Measurements from ENCODE around the gene KIRREL3.
A peak's percentile ranks its signal among the peaks of the same experiment; 100 is the strongest.

Gene KIRREL3

DNA sequence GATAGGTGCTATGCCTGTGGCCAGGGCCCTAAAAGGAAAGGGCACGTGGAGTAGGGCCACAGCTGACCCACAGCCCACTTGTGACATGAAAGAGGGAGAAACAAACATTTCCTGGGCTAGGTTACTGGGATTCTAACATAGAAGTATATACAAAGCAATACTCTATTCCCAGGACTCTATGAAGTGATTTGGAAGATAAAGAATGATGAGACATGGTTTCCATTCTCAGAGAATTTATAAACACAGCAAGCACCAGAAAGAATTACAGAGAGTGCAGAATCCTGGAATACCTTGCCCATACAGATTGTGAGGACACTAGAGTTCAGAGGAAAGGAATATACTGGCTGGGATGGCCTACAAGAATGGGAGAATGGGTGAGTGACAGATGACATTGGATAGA, 86.4 kb downstream of the KIRREL3 start:
- no peak for DNase-seq

DNA sequence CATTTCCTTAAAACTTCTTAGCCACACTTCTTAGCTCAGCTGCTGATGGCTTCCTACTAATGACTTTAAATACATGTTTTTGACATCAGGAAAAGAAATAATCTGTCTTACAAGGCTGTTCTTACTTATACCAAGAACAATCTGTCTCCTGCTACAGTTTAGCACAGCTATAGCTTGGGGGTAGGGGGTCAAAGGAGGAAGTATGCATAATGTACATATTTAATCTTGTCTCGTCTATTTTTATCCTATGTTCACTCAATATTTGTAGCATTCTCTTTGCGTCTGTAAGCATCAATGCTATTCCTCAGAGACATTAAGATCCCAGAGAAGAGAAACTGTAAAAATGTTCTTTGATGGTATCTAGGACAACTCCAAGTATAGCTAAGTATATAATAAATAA, 96.0 kb downstream of the KIRREL3 start:
- no peak for DNase-seq

DNA sequence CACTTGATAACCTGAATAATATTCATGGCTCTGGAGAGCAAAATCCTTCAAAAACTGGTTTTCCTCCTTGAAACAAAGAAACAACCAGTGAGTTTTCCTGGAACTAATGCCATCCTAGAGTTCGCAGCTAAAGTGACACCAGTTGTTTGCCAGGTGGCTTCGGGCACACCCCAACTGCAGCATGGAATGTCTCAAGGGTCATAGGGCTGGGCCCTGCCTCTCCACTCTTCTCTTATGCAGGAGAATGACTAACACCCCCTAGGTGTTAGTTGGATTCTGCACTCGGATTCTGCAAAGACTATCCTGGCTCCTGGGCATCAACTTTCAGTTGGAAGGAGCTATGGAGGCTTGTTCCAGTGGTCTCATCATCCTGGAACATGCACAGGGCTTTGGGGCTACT, 98.8 kb downstream of the KIRREL3 start:
- DNase-seq = no peak

DNA sequence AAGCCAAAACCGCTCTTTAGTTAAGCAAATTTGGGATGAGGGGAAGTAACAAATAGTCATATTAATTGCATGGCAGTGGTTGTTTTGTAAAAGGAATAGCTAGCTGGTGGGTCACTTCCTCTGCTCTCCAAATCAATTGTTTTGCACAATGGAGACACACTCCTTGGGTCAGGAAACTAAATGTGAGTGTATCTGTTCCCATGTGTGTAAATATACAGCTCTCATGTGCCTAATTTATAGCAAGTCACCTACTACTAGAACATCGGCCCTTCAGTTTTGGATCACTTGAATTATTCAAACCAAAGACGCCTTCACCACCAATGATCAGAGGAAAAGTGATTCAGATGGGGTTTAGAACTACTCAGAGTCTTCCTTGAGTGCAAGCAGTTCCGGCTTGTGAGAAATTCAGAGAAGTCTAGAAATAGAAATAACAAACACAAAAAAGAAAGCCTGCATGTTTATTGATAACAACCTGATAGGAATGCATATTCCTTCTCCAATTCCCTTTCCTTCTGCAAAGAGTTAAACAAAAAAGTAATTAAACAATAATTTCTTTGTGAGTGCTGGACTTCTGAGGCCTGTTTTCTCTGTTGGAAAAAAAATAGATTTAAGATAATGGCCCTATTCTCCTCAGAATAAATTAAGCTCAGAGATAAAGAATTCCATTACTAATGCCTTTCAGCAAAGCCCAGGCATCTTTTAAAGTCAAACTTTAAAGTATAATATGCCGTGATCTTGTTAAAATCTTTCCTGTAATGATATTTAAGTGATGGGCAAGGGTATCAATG, 100.4 kb downstream of the KIRREL3 start:
- DNase-seq = no peak

DNA sequence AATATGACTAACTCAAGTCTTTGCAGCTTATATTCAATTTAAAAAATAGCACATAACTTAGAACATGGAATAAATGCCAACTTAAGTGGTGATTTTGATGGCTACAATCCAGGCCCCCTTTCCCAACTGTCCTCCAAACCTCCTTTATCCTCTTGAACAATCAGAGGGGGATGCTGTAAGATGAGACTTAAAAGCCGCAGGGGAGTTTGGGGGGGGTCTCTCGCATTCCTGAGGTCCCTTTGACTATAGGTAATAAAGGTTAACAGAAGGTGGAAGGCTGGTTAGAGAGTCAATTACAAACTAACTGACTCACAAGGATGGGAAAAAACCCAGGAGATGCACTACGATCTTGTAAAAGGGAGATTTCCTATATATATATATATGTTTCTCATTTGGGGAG, 101.8 kb downstream of the KIRREL3 start:
- no peak for DNase-seq

DNA sequence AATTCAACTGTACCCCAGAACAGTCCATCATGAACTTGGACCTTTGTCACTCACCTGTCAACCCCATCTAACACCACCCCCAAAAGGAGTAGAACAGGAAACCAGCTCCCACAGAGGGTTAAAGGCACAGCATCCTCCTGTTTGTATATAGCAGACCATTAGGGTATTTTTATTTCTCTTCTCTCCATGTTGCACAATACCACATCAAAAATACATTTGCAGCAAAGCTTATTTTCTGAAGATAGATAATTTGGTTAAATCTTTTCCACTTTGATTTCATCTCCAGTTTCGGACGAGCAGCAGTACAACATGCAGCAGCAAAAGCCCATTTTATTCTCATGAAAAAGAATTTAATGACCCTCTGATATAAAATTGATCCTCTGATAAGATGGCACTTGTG, 103.1 kb downstream of the KIRREL3 start:
- no peak for DNase-seq

DNA sequence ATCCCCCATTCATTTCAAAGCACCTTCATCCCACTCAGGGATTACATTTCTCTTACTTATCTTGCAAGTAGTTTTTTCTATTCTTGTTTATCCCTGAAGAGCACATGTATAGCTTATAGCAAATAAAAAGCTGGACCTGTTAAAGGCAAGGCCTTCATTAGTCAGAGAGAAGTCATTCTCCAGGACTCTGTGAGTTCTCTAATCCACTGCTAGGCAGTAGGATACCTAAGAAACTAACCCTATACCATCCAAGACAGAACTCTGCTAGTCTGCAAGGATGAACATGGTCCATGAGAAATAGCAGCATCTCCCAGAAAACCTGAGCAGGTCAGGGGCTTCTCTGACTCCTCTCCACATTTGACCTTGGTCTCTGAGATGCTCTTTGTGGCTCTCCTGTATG, 104.5 kb downstream of the KIRREL3 start:
- DNase-seq = no peak

DNA sequence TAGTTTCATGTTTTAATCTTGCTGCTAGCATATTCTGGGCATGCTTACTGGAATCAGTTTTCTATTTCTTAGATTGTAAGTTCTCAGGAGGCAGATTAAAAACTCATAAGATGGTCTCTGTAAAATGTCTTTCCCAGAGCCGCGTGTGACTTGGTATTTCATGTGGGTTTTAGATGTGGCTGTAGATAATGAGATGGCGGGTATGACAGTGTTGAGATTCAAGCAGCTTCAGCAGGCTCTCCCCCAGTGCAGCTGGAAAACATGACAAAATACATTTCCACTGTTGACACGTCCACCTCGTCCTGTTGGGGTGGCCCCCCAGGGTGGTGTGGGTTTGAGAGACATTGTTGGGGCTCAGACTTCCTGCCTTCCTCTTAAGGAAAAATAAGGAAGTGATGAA, 106.8 kb downstream of the KIRREL3 start:
- peak; percentile 32 for DNase-seq

DNA sequence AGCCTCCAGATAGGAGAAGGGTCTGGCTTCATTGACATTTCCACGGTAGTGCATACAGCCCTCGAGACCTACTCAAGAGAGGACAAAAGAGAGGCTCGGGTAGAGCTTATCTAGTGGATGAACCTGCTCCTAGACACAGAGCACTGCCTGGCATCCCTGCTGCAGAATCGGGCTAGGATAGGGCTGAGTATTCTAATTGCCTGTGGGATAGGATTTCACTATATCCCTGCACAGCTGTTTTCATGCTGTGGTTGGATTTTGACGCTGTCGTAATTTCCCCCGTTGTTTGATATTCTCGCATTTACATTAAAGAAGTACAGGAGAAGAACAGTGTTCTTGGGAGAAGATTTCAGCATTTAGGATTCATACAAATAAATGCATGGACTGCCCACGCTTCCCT, 107.8 kb downstream of the KIRREL3 start:
- DNase-seq = no peak

DNA sequence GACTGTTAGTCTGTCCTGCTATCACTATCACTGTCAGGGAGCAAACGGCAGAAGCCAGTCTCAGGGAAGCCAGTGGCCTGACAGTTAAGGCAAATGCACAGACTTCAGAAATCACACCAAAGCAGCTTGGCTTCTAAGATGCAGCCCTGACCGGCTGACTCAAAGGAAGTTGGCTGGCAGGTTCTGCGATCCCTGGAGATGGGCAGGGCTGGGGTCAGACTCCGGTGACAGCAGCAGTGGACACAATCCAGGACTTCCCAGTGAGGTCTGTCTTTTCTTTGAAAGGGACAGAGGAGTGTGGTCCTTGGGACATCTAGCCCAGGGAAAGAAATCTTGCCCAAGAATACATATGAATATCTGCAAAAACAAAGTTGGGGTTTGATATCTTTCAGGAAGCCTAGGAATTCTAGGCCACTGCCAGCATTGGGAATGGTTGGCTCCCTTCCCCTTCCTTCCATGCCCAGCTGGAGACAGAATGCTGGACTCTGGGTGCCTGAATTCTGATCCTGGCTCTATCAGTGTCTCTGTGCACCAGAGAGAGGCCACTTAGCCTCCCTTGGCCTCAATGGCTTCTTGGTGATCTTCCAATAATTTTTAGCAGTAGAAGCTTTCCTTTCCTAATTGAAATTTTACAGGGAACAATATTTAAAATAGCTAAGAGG, 108.9 kb downstream of the KIRREL3 start:
- no peak for DNase-seq

DNA sequence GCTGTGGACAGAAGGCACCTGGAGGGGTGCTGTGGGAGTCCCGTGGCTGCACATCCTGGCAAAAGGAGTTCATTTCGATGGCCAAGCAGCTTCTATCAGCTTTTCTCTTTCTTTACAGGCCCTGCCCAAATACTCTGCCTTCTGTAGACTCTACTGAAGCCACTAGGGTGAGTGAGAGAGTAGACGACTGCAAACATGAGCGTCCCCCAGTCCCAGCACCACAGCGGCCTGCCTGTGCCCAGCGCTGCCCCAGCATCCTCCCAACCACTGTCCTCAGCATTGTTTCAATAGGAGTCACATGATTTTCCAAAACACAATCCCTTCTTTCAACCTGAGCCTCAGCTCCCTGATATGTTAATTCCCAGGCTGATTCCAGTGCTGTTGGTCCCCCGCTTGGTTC, 110.0 kb downstream of the KIRREL3 start:
- no peak for DNase-seq

DNA sequence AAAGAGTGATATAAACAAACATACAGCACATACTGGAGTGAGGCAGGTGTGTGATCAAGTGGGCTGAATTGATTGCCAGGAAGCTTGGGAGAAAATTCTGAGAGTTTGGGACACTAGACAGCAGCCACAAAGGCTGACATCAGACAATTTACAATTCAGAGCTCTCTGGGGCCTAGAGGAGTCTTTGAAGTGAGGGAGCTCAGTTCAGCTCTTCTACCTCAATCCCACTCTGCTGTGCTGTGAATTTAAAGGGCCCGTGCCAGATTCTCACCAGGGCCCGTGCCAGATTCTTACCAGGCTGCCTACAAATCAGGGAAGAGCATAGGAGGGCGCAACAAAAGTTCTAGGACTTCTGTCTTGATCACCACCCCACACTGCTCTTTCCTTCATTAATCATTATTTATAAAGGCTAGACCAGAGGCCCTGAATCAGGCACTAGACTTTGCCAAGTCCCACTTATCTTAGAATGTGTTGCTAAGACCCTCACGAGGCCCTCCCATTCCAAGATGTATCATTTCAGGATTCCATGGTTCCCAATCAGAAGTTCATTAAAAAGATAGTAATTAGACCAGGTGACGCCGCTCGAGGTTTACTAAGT, 112.4 kb downstream of the KIRREL3 start:
- no peak for DNase-seq

DNA sequence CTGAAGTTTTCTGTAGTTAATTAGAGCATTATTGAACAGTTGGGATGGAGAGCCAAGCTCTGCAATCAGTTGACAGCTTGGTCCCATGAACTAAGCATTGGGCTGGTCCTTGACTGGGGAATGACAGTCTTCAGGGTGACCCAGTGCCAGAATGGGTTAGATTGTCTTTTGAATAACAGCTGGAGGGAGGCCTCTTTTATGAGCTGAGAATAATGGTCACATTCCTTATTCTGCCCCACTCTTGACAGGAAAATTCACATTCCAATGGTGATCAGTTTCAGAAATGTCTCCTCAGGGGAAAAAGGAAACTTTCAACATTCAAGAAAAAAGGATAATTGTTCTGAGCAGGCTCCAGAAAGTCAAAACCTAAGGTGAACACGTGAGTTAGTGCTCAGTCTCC, 113.9 kb downstream of the KIRREL3 start:
- DNase-seq = no peak

DNA sequence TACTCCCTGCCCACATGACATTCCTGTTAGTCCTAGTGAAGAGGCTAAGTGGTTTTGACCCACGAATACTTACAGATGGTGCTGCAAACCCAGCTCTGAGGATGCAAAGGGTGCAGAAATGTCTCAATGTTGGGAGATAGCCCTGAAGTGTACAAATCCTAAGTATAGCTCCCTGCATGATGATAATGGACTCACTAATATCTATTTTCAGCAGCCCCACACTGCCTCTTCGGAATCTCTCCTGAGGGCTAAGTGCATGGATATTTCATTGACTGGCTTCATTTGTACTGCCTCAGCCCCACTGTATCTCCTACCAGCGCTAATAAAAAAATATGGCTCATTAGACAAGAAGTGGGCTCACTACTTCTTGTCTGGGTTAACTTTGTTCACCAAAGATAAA, 114.5 kb downstream of the KIRREL3 start:
- DNase-seq = no peak

DNA sequence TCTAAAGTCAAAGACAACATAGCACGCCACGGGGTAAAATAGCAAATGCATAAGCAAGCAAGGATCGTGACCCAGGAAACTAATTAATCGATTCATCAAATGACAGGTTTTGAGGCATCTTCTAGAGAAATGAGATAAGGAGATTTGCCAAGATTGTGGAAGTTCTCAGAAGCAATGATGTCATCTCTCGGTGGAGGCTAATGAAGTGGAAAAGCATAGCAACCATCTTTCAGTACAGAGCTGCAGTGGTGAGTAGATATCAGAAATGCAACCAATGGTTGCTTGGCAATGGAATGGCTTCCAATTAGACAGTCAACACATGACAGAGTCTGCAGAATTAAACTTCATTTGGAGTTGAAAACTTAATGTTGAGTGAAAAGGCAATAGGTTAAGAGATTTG, 116.0 kb downstream of the KIRREL3 start:
- no peak for DNase-seq

DNA sequence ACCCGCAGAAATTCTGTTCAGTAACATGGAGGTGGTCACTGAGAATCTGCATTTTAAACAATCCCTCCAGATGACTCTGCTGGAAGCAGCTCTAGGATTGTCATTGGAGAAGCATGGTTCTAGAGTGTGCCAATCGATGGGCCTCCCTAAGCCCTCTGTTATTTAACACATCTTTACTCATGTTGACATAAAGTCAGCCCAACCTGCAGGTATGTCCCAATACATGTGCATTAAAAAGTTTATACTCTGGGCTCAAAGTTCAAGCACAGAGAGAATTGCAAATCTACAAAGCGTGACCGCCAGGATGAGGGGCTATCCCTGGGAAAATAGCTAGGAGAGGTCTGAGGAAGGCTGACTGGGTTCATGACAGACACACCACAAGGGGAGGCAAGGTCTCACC, 116.4 kb downstream of the KIRREL3 start:
- DNase-seq = no peak

DNA sequence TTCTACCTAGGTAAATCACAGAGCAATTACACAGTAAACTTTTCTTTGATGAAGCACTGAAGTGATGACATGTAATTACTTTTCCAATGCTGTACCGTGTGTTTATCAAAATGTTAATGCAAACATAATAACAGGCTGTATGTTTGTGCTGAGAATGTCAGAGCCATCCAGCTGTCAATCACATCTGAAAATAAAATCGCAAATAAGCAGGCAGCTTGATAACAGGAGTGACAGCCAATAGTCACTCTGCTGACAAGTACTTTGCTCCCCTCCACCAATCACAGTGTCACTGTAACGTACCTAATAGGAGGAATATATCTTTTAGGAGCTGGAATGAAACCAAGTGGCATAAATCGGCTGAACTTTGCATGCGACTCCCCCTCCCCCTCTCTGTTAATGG, 119.7 kb downstream of the KIRREL3 start:
- DNase-seq = no peak

DNA sequence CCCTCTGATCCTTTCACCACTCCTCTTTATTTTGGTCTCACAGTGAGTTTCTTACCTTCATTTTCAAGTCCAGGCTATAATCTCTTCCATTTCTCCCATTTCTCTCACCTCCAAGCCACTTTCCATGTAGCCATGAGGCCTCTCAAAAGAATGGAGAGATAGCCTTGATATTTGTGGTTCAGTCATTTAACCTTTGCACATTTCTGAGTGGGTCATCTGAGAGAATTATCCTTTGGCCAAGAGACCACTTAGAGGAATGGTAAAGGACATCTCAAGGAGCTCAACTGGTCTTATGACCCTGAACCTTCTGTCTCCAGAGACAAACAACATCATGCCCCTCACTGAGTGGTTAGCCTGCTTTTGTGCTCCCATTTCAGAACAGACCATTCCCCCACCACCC, 121.1 kb downstream of the KIRREL3 start:
- no peak for DNase-seq

DNA sequence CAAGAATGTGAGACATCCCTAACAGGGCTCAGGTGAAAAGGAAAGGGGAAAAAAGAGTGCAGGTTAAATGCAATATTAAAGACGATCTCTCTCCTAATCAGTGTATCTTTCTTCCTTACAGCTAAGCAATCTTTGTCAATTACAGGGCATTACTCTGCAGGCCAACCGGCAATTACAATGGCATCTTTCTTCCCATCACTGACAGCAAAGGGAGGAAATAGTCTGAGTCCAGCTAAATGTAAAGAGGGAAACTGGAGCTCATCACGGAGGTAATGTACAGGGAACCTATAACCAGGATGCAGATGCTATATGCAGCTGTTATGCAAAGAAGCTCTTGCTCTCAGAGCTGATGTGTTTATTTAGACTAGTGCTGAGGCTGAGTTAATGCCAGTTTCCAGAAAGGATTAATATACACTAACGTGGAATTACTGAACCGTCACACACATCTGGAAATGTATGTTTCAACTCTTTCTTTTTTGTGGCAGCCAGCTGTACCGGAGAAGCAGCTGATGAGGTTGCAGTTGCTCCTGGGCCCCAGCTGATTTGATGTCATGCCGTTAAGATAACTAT, 121.6 kb downstream of the KIRREL3 start:
- no peak for DNase-seq

DNA sequence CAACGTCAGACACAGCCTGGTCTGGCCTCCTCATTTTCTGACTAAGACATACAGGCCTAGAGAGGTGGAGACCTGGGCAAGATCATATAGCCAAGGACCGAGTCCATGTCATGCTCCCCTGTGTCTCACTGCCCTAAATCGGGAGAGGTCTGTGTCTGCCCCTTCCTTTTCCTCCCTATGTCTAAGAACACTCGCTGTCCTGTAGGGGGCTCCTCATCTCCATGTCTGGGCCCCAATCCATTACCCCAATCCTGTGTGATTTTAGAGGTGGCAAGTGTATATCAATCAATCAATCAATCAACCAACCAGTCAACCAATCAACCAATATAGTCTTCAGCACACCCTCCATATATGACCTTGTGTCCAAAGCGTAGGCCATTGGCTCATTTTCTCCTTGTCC, 125.7 kb downstream of the KIRREL3 start:
- no peak for DNase-seq

DNA sequence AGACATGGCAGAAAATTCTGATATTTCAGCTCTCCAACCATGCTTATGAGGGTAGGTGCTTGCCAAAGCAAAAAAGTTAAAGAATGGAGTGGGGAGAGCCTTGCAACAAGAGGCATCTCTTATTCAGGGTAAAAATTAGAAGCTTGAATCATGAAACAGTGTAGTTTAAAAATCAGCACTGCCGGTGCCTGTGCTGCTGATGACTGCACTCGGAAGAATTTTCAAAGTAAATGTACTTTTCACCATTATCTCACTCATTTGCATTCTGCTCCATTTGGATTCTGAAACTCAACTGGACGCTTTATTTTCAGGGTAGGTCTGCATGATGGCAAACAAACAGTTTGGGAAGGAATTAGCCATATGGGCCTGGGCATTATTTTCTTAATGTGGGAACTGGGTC, 126.3 kb downstream of the KIRREL3 start:
- no peak for DNase-seq

DNA sequence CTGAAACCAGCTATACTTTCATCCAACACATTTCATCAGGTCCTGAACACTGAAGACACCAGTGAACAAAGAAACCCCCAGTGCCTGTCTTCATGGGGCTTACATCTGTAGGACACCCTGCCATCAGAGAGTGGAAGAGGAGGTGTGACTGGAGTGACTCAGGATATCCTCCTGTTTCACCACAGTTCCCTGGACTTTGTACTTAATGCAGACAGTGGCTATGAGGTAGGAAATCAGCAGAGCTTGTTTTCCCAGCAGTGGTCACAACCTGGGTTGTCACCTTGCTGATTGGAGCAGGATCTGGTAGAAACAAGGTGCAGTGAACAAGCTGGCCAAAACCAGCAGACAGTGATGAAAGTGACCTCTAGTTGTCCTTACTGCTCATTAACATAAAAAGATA, 128.8 kb downstream of the KIRREL3 start:
- no peak for DNase-seq

DNA sequence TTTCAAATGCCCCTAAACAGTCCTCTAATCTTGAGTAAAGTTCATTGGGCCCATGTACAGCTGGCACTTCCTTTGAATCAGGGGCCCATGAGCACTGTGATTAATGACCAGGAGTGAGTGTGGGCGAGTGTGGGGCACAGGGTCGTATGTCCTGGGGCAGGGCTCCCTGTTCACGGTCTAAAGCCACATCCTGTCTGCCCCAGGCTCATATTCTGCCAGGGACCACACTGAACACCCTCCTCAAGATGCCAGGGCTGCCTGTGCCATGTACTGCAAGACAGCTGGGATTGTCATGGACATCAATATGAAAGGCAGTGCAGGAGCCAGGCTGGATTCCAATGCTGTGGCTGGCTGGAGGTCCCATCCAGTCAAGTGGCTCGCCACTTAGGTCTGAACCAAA, 130.5 kb downstream of the KIRREL3 start:
- DNase-seq = no peak

DNA sequence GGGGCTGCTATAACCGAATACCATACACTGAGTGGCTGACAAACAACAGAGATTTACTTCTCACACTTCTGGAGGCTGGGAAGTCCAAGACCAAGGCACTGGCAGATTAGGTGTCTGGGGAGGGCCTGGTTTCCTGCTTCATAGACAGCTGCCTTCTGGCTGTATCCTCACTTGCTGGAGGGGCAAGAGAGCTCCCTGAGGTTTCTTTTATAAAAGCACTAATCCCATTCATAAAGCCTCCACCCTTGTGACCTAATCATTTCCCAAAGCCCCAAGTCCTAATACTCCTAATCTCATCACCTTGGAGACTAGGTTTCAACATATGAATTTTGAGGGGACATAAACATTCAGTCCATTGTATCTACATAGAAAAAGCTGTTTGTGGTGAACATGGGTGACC, 131.8 kb downstream of the KIRREL3 start:
- no peak for DNase-seq

Measured in fibroblast of skin of scalp (primary cell).